Stimulated activated CD4-positive, alpha-beta T cell treated with anti-CD3 and anti-CD28 coated beads, Interleukin-15, amount 100 ng/mL, for 48 hours (primary cell): Measurements from ENCODE around the gene PLEKHA7.
A peak's percentile ranks its signal among the peaks of the same experiment; 100 is the strongest.
"Not testable (repeated sequence)": the region's sequence is repeated elsewhere in the genome, so short reads cannot be mapped to it uniquely, and the experiment has no call there.

Source experiments
- DNase-seq, 2 donors: peaks; one replicate each; pipeline ENCODE4 v3.0.0-alpha.2; 2020; ENCODE audit warnings: low read depth in 2 of 2

PLEKHA7 gene

DNA sequence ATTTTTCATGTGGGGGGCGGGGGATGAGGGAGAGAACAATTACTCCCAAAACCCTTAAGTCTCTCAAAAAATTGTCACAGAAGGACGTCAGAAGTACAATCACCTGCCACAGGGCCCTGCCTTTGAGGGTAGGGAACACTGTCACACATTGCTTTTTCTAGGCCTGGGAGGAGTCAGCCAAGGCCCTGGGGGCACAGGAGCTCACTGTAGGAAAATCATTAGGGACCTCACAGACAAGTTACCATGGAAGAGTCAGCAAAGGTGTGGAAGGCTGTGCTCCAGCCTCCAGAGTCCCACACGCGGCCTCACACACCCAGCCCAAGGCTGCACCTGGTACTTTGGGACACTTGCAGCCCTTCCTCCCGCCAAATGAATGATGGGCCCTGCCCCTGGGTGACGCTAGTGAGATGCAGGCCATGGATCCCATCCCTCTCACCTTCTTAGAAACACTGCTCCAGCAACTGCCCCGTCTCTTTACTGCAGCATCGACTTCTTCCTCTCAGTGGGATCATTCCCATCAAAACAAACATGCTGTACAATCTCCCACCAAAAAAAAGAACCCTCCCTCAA is 3.3 kb downstream of the PLEKHA7 start:
- no peak for DNase-seq

DNA sequence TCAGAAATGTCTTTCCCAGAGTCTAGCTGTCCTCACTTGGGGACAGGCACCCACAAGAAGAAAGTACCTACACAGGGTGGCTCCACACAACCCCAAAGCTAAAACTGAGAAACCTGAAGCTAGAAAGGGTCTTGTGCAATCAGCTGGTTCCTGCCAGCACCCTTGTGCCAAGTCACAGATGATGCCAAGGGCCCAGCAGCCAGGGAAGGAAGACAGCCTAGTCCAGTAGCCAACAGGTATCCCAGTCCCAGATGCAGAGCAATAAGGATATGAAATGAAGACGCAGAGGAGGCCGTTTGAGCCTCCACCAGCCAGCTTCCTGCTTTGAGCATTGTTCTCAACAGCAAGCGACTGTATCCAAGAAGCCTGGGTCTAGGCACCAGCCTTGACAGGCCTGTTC is 6.1 kb downstream of the PLEKHA7 start:
- no peak for DNase-seq

DNA sequence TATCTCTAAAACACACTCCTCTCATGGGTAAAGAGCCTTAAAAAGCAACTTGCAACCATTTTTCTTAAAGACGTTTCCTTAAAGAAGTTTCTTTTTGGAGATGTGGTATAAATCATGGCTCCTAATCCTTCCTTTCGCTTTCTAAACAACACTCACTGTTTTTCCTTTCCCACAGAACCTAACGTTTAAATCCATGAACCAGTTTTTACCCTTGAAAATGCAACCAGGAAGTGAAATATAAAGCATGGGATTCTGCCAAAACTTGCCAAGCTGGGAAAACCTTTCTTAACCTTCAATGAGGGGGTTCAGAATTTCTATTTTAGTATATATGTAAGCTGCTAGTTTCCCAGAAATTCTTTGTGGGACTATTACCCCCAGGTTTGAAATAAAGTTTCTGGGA is 8.6 kb downstream of the PLEKHA7 start:
- no peak for DNase-seq

DNA sequence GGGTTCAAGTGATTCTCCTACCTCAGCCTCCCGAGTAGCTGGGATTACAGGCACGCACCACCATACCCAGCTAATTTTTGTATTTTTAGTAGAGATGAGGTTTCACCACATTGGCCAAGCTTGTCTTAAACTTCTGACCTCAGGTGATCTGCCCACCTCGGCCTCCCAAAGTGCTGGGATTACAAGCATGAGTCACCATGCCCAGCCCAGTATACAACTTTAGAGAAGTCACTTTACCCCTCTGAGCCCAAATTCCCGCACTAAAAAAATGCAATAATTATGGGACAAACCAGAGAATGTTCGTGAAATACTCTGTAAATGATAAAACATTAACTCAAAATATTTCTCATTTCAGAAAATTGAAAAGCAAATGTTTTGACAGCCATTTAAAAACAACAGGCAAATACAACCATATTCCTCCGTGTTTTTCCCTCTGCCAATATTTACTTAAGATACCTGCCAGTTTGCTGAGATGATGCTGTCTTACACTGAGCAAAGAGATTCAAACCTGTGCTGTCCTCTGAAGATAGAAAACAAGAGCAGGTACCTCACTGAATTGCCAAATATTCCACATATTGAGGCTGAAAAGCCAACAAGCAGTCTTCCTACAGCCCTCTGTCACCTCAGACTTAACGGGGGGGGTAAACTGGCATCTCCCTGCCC is 9.6 kb downstream of the PLEKHA7 start:
- DNase-seq, result no peak

DNA sequence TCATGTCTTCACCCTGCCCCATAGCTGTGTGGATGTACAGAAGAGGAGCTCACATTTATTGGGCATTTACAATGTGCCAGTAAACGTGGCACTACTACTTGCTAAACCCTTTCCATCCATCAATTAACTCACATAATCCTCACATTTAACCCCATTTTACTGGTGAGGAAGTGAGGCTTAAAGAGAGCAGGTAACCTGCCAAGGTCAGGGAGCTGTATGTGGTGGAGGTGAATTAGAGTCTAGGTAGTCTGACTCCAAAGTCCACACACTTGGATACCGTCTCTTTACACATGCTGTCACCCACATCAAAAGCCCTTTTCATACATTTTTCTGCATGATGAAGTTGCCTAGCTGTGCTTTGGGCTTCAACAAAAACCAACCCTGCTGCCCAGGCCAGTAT is 10.8 kb downstream of the PLEKHA7 start:
- DNase-seq, result no peak

DNA sequence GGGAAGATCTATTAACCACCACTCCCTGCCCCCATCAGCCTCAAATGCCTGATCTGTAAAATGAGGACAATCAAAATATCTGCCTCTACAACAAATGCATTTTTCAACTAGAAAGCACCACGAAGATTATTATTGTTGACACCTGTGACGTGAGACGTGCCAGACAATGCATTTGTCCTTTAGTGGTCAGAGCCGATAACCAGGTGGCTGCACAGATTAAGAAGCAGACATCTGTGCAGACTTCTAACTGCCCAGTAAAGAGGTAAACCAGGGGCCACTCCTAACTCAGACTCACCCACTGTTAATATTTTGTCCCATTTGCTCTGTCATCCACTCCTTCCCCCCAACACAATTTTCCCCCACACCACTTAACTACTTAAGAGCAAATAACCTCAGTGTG is 11.7 kb downstream of the PLEKHA7 start:
- no peak for DNase-seq

DNA sequence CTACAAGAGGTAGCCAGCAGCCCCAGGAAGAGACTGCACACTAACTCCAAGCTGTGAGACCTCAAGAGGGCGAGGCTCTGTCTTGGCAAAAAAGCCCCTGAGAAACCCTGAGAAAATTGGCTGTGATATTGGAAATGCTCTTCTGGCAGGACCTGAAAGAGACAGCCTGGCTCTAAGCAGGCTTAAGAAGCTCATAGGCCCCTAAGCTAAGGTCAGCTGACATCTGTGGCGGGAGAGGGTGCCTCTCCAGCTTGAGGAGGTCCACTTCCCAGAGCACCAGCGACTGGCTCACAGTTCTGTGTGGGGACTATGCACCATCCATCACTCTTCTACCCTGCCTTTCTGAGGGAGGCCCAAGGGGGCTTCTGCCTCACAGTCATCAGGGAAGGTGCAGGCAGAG is 12.4 kb downstream of the PLEKHA7 start:
- DNase-seq, result no peak

DNA sequence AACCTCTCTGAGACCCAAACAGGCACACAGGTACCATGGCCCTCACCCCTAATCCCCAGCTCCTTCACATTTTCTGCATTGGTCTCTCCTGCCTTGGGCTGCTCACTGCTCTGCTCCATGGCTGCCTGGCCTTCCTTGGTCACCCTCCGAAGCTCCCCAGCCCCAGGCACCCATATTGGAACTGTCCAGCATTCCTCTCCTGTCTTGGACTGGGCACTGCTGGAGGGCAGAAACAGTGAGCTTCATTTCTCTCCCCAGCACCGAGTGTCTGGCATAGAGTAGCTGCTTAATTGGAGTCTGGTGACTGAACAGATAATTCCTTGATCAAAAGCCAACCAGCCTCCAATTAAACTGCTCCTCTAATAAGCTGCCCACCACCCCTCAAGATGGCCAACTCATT is 13.2 kb downstream of the PLEKHA7 start:
- DNase-seq, result no peak

DNA sequence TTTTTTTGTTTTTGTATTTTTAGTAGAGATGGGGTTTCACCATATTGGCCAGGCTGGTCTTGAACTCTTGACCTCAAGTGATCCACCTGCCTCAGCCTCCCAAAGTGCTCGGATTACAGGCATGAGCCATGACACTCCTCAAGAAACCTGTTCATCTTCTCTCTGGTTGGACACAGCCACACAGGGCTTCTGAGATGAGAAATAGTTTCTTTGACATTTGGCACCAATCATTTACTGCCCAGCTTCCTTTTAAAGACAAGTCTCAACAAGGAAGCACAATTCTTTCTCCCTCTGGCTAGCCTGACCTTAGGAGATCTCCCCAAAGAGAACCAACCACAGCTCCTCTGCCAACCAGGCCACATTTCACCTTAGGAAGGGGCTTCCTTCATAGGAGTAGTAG is 14.0 kb downstream of the PLEKHA7 start:
- not testable (repeated sequence) for DNase-seq

DNA sequence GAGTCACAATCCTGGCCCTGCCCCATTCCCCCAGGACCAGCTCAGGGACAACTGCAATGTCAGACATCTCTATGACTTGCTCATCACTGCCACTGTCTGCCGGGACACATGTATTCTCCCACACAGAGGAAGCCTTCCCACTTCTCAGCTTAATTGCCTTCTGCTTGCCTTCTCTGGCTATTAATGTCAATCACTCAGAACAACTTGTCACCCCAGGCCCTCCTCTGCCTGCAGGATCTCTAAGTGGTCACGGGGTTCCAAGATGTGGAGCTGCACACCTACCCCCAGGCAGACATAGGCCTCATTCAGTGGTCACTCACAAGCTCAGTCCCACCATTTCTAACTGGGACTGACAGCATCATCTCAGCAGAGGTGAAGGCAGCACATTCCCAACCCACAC is 15.1 kb downstream of the PLEKHA7 start:
- no peak for DNase-seq

DNA sequence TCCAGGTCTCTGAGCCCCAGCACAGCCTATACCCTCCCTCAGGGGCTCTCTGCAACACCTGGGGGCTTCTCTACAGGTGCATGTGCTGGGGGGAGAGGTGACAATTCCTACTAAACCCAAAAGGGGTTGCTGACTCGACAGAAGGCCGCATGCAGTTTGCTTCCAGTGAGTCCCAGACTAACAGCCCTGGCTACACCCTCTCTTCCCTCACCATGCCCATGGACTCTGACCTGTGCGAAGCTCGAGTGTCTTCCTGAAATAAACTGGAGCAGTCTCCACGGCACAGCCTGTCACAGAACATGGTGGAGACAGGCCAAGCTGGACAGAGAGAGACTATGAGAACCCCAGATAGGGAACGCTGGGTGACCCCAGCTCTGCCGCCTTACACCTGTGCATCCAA is 16.6 kb downstream of the PLEKHA7 start:
- DNase-seq, result no peak

DNA sequence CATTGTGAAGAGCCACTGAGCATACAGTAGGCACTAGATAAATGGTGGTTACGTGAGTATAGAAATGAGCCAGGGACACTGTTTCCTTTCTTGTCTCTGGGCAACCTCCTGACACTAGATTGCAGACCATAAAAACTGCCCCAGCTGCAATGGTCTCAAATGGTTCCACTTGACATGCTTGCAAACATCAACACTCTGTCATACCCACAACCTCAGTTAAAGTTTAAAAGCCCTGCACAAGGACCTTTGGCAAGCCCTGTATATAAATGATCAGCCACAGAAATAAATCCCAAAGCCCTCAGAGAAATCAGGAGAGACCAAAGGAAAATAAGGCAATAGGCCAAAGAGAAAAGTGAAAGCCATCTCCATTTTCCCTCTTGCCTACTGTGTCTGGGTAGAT is 20.7 kb downstream of the PLEKHA7 start:
- no peak for DNase-seq

DNA sequence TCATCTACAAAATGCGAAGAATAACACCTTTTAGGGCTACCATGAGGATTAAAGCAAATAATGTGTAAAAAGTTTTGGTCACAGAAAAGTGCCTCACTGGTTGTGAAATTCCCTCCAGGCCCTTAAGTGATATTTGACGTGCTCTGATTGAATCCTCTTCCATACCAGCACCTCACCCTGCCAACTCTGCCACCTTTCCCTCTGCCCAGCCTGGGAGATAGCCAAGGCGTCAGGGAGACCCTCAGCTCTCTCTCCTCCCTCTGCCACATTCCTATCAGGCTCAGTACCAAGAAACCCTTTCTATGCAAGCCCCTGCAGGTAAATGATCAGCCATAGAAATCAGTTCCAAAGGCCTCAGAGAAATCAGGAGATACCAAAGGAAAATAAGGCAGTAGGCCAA is 21.4 kb downstream of the PLEKHA7 start:
- DNase-seq, result no peak

DNA sequence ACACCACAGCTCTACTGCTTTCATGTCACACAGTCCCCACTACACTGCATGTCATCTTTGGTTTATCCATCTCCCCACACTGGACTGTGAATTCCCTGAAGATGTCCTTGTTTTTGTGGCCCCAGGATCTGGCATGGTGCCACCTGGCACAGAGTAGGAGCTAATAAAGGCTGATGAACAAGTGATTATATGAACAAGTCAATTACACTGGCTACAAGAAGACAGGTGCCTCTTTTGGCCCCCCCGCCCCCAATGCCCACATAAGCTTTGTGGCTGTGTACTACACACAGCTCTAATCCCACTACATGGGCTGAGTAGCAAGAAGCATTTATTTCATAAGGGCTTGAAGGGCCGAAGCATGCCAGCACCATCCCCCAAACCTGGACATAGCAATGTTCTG is 24.7 kb downstream of the PLEKHA7 start:
- no peak for DNase-seq

DNA sequence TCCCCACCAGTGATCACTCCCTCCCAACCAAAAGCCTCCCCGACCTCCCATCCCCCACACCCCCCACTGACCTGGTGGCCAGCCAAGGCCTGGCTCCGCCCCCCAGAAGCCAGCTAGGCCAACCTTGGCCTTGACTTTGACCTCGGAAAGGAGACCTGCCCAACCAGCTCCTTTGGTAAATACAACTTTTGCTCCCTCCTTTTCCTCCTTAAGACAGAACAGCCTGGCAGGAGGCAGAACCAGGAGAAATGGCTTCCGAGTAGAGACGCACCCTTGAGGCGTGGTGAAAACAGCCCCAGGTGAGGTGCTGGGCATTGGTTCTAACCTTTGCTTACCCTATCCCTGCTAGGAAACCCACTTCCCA is 27.0 kb downstream of the PLEKHA7 start:
- DNase-seq, result no peak

DNA sequence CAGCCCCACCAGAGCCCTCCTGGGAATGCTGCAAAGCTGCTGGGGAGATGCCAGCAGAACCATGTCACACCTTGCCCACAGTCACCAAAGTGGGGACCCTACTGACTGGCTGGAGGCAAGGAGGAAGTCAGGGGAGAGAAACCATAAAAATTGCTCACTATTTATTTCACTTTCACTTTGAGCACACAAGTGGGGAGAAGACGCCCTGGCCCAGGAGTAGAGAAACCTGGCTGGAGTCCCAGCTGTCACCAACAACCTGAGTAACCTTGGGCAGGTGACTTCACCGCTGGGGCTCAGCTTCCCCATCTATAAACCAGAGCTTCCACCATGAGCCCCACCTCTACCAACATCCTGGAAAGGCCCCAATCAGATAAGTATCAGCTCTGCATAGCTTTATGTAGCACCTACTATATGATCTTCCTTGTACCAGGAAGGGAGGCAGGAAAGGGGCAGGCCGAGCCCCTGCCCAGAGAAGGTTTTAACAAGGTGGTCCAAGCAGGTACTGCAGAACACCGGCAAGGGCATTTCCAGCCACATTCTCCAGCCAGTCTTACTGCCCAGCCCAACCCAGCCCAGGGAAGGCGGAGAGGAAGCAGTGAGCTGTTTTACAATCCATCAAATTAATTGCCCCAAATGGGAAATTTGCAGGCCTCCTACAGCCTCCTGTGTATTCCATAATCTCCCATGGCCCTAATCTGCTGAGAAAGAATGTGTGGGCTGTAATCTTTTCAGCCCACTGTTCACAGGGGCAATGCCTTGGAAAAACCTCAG is 27.6 kb downstream of the PLEKHA7 start:
- peak; percentile 31 to 43 for DNase-seq

DNA sequence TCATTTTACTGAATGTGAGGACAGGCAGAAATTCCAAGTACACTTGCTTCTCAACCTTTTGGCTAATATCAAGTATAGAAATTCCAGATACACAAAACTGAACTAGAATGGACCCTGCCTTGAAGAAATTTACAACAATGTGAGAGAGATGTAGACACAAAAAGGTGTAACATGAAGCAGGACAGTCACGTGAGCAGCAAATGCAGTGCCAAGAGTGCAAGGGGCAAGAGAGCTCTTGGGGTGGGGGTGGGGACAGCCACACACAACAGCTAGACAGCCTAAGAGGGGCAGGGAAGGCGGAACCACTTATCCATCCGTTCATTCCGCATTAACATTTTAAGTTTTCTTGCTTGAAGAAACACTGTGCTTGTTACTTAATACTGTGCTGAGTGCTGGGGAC is 28.9 kb downstream of the PLEKHA7 start:
- DNase-seq, result no peak

DNA sequence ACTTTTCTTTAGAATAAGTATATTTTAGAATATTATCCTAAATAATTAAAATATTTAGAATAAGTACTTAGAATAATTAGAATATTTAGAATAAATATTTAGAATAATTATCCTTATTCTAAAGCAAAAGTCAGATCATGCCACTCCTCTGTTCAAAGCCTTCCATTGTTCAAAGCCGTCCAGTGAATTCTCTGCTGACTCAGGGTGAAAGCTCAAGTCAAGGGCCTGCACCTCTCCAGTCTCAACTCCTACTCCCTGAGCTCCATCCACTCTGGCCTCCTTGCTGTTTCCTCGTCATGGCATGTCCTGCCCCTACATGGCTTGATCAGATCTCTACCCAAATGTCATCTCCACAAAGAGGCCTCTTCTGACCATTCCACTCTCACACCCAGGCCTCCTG is 30.0 kb downstream of the PLEKHA7 start:
- no peak for DNase-seq

DNA sequence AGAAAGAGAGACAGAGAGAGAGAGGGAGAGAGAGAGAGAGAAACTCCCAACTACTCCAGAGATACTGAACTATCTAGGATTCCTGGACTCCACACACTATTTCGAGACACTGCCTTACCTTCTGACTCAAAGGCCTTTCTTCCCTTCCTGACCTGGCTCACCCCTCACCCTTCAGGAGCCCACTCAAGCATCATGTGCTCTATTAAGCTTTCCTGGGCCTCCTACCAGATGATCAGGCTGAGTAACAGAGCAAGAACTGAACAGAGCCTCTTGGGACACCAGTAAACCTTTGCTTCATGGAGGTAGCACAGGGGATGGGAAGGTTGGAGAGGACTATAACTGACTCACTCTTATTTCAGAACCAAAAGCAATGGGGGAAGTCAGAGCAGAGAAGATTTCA is 31.4 kb downstream of the PLEKHA7 start:
- no peak for DNase-seq

DNA sequence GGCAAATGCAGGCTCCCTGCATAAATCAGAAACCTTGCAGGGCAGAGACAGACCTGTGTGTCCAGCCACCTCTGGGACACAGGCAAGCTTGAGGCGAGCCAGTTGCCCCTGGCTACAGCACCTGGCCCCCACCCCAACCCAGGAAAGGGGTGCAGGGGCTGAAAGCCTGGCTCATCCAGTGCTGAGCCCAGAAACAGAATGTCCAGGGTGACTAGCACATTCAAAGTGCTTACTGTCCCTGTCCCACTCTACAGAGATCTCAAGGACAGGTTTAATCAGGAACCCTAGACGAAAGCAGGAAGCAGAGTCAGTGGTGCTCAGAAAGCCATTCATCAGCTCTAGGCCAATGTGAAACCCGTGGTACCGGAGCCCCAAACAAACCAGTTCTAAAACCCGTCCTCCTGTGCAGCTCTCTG is 31.9 kb downstream of the PLEKHA7 start:
- DNase-seq, result no peak

DNA sequence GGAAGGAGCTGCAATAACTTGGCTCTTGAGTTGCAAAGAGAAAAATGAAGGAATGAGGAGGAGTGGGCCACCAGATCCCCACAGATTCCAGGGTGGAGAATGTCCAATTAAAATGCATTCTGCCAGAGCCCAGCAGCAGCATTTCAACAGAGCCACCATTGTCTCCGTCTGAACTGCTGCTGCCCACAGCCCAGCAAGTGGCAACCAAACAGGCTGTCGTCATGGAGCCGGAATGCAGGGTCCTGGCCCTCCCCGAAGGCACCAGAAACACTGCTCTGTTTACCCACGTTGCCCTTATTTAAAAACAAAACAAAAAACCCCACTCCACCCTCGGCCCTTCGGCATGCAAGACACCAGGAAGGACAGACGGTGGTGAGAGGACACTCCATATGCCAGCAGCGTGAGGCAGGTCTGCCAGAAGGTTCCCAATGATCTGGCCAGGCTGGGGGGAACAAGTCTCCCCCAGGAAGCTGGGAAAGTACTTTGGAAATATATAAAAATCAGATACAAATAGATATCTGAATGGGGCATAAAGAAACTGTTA is 32.5 kb downstream of the PLEKHA7 start:
- no peak for DNase-seq

DNA sequence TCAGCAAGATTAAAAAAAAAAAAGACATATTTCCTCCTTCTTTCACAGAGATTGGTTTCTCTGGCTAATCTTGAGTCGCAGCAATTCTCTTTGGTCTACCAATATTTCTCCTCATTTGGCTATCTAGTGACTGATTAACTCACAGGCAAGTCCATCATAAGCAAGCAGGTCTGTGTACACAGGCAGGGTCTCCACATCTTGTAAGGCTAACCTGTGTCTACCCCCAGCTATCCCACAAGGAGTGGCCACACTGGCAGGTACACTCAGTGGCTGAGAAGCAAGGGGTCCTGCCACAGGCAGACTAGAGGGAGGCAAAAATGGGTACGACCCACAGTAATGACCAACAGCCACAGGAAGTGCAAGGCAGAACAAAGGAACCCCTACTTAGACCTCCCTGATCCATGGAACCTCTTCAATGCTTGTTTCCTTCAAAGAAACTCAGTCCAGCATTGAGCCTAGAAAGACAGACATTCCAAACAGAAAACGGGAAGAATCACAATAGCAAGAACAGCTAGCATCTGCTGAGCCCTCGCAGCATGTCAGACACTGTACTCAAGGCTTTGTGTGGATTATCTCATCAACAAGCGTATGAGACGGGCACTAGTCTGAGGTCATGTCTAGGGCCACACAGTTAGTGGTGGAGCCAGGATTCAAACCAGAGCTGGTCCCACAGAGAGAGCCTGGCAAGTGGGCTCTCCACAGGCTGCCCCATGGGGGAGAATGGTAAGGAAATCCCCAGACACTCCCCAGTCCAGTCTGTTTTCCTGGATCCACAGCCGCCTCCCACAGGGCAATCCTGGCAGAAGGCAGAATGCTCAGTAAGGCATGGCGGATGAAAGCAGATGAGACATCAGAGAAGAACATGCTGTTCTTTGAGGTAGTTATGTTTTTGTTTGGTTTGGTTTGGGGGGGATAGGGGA is 34.3 kb downstream of the PLEKHA7 start:
- no peak for DNase-seq
